IPS-15b (cell line): Measurements from ENCODE around the gene ATP1A3.
"Not testable (repeated sequence)": the region's sequence is repeated elsewhere in the genome, so short reads cannot be mapped to it uniquely, and the experiment has no call there.

Experiments
- H3K27me3 ChIP-seq: one replicate; pipeline ENCODE4 v1.6.1; 2013; ENCODE audit warnings: low read length; ENCODE audit not compliant: control insufficient read depth, insufficient read depth
- H3K36me3 ChIP-seq: one replicate; pipeline ENCODE4 v1.6.1; 2013; ENCODE audit warnings: low read length; ENCODE audit not compliant: control insufficient read depth, insufficient read depth
- H3K4me1 ChIP-seq: one replicate; pipeline ENCODE4 v1.6.1; 2013; ENCODE audit warnings: mild to moderate bottlenecking, low read length; ENCODE audit not compliant: control insufficient read depth, insufficient read depth
- H3K4me3 ChIP-seq: one replicate; pipeline ENCODE4 v1.5.1; 2013; ENCODE audit warnings: low read depth, low read length
- H3K9ac ChIP-seq: one replicate; pipeline ENCODE4 v1.6.1; 2013; ENCODE audit warnings: low read depth, mild to moderate bottlenecking, low read length
- H3K9me3 ChIP-seq: one replicate; pipeline ENCODE4 v1.6.1; 2013; ENCODE audit warnings: mild to moderate bottlenecking, low read length; ENCODE audit not compliant: control insufficient read depth, insufficient read depth

ATP1A3 gene

GRCh38 chr19:41955521-41955920 lies 38.5 kb downstream of the ATP1A3 start:
- no peaks in the 10 kb centered on the region for H3K27me3 ChIP-seq
- H3K9ac ChIP-seq: no peak overlapping the region
- no peaks in the 10 kb centered on the region for H3K9me3 ChIP-seq

GRCh38 chr19:41951686-41952172 lies 42.3 kb downstream of the ATP1A3 start:
- no peak overlapping the region for H3K9ac ChIP-seq
- no peaks in the 10 kb centered on the region for H3K9me3 ChIP-seq
- H3K27me3 ChIP-seq: peaks cover 6% of the 10 kb centered on the region
- peaks cover 7% of the 10 kb centered on the region for H3K36me3 ChIP-seq
- peak overlapping the region; percentile 61 for H3K4me3 ChIP-seq
- H3K4me1 ChIP-seq: no peaks in the 10 kb centered on the region

More at GRCh38 chr19:41955521-41955920, 38.5 kb downstream of the ATP1A3 start:
- Histone ChIP-seq H3K4me3 (no peak overlapping the region), H3K36me3 (peaks cover 12% of the 10 kb centered on the region), H3K4me1 (peaks cover 4% of the 10 kb centered on the region)

- Histone ChIP-seq H3K4me3 (no peak overlapping the region), H3K27me3 (peaks cover 16% of the 10 kb centered on the region), H3K4me1 (no peaks in the 10 kb centered on the region), H3K36me3 (no peaks in the 10 kb centered on the region), H3K9ac (no peak overlapping the region), H3K9me3 (no peaks in the 10 kb centered on the region)
Measured at GRCh38 chr19:41947091-41947490, 46.9 kb downstream of the ATP1A3 start.

- H3K9ac ChIP-seq: no peak overlapping the region
- H3K9me3 ChIP-seq: no peaks in the 10 kb centered on the region
- H3K36me3 ChIP-seq: no peaks in the 10 kb centered on the region
- H3K27me3 ChIP-seq: peaks cover 30% of the 10 kb centered on the region
- no peak overlapping the region for H3K4me3 ChIP-seq
- no peaks in the 10 kb centered on the region for H3K4me1 ChIP-seq
Measured at GRCh38 chr19:41945135-41945766, 48.8 kb downstream of the ATP1A3 start.

- no peak overlapping the region for H3K9ac ChIP-seq
- peaks cover 34% of the 10 kb centered on the region for H3K27me3 ChIP-seq
- H3K9me3 ChIP-seq: no peaks in the 10 kb centered on the region
- H3K36me3 ChIP-seq: no peaks in the 10 kb centered on the region
- H3K4me1 ChIP-seq: no peaks in the 10 kb centered on the region
- H3K4me3 ChIP-seq: no peak overlapping the region
Measured at GRCh38 chr19:41944336-41944735, 49.7 kb downstream of the ATP1A3 start.

- no peak overlapping the region for H3K9ac ChIP-seq
- H3K36me3 ChIP-seq: no peaks in the 10 kb centered on the region
- no peaks in the 10 kb centered on the region for H3K9me3 ChIP-seq
- H3K4me1 ChIP-seq: no peaks in the 10 kb centered on the region
- peak overlapping the region; percentile 61 for H3K4me3 ChIP-seq
- peaks cover 41% of the 10 kb centered on the region for H3K27me3 ChIP-seq
Measured at GRCh38 chr19:41941410-41942202, 52.4 kb downstream of the ATP1A3 start.

GRCh38 chr19:41940731-41941409 lies 53.2 kb downstream of the ATP1A3 start:
- peak overlapping the region; percentile 61 for H3K4me3 ChIP-seq
- H3K9ac ChIP-seq: no peak overlapping the region

GRCh38 chr19:41939861-41940730 lies 53.9 kb downstream of the ATP1A3 start:
- Histone ChIP-seq H3K4me3 (peak overlapping the region; percentile 61), H3K9me3 (no peaks in the 10 kb centered on the region), H3K9ac (no peak overlapping the region), H3K36me3 (no peaks in the 10 kb centered on the region), H3K27me3 (peaks cover 56% of the 10 kb centered on the region), H3K4me1 (no peaks in the 10 kb centered on the region)

More at GRCh38 chr19:41940731-41941409, 53.2 kb downstream of the ATP1A3 start:
- Histone ChIP-seq H3K36me3 (no peaks in the 10 kb centered on the region), H3K9me3 (no peaks in the 10 kb centered on the region), H3K4me1 (no peaks in the 10 kb centered on the region), H3K27me3 (peaks cover 48% of the 10 kb centered on the region)

GRCh38 chr19:41939209-41939608 lies 54.8 kb downstream of the ATP1A3 start:
- not testable (repeated sequence) for H3K4me3 ChIP-seq, H3K9ac ChIP-seq, H3K4me1 ChIP-seq, H3K36me3 ChIP-seq, H3K9me3 ChIP-seq
- H3K27me3 ChIP-seq: peaks cover 61% of the 10 kb centered on the region

- Histone ChIP-seq H3K4me1 (no peaks in the 10 kb centered on the region), H3K9ac (no peak overlapping the region), H3K9me3 (no peaks in the 10 kb centered on the region), H3K36me3 (no peaks in the 10 kb centered on the region), H3K4me3 (no peak overlapping the region), H3K27me3 (peaks cover 73% of the 10 kb centered on the region)
Measured at GRCh38 chr19:41937525-41938468, 56.2 kb downstream of the ATP1A3 start.
